Measurements from ENCODE around the gene SPECC1. TPM values are rescaled to one million over a fixed set of nuclear protein-coding genes. Genes with fewer than 3 reads are reported as not detected.
"Not testable (repeated sequence)": the region's sequence is repeated elsewhere in the genome, so short reads cannot be mapped to it uniquely, and the experiment has no call there.

The SPECC1 gene
- total RNA-seq, 1 experiment from 2014 or later, result 43.5 TPM

DNA sequence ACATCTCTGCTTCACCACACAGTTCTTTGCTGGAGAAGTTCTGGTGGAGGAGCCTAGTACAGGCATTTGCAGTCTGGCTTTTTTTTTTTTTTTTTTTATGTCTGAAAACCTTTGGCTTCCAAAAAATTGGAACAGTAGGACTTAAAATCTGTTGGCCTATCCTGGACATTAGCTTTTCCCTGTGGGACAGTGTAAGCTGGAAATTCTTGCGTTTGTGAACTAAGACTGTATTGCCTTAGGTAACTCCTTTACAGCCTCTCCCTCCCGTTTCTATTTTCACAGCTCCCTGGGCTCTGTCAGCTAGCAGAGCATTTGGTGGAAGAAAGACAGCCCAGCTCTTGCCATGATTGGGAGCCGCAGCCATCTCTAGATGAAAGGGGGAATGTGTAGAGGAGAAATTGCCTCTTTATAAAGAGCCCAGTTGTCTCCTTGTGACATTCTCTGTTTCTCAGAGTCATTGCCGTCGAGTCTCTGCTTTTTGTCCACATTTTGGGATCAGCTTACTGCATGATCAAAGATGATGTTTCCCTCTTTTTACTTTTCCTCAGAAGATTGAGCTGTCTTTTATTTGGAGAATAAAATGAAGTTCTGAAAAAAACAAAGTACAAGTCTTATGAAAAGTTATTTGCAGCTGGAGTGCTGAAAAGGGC lies 227.5 kb downstream of the SPECC1 start:
- Histone ChIP-seq H3K36me3 (ENCODE audit: control insufficient read depth in 1 of 2, insufficient read depth in 2 of 2, low read length in 2 of 2) (peaks cover 0 to 6% of the 10 kb centered on the region in 2 experiments; a peak in 3 of 4 replicates), H3K4me3 (replicated peaks in 1 of 2; ENCODE audit: low read depth in 1 of 2, low read length in 2 of 2) (no peak overlapping the region), H3K9ac (ENCODE audit: low read length) (no peak overlapping the region), H3K9me2 (ENCODE audit: insufficient read depth) (no peaks in the 10 kb centered on the region), H4K20me1 (ENCODE audit: insufficient read depth) (no peaks in the 10 kb centered on the region), H3K79me2 (ENCODE audit: insufficient read depth, low read length) (no peaks in the 10 kb centered on the region), H3K27me3 (ENCODE audit: insufficient read depth, low read length) (no peaks in the 10 kb centered on the region), H3K9me3 (ENCODE audit: control insufficient read depth in 1 of 2, insufficient read depth in 1 of 2, low read depth in 1 of 2, low read length in 2 of 2) (no peaks in the 10 kb centered on the region), H3K4me2 (ENCODE audit: low read length) (no peak overlapping the region), H3K27ac (ENCODE audit: low read depth, low read length) (no peak overlapping the region), H2AFZ (ENCODE audit: low read depth, low read length, poor library complexity, severe bottlenecking) (no peak overlapping the region), H3K4me1 (ENCODE audit: control insufficient read depth in 1 of 2, insufficient read depth in 2 of 2, low read length in 2 of 2) (no peaks in the 10 kb centered on the region)
- BruUV-seq (replicated peaks), result no TSS peak
- ChIA-PET CTCF (no interaction called here), RAD21 (ENCODE audit: low non-redundant PET in 1 of 2, low total read pairs in 2 of 2, uncharacterized antibody in 2 of 2, unreplicated experiment in 2 of 2) (no interaction called here), POLR2A (no interaction called here)
- DNase-seq (ENCODE audit: low read depth, low spot score), result no peak
- ATAC-seq, result no peak
- TF ChIP-seq, protein P1, sequence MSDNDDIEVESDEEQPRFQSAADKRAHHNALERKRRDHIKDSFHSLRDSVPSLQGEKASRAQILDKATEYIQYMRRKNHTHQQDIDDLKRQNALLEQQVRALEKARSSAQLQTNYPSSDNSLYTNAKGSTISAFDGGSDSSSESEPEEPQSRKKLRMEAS (IDR thresholded peaks at IDR 0.05), result no peak
- TF ChIP-seq EZH2 (IDR thresholded peaks at IDR 0.05) (no peak), POLR2AphosphoS5 (IDR thresholded peaks at IDR 0.05; ENCODE audit: low read depth, low read length) (no peak)
- intact Hi-C loops (cut with micrococcal nuclease), result no loop called here

DNA sequence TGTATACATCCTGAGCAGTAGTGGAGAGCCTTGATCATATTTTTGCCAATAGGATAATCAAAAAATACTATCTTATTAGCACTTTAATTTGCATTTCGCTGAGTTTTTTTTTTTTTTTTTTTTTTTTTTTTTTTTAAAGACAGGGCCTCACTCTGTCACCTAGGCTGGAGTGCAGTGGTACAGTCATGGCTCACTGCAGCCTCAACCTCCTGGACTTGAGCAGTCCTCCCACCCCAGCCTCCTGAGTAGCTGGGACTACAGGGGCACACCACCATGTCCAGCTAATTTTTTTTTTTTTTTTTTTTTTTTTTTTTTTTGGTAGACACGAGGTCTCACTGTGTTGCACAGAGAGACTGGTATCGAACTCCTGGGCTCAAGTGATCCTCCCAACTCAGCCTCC lies 230.6 kb downstream of the SPECC1 start:
- CTCF ChIA-PET, result interaction anchor here (0.6 kb wide), 1 partner anchor 79 kb away, joined by 3 read pairs; no protein-coding TSS in a partner anchor
- POLR2A ChIA-PET; H3K27me3 ChIP-seq (ENCODE audit: insufficient read depth, low read length): not testable (repeated sequence)

More for the DNA sequence above, 230.6 kb downstream of the SPECC1 start:
- H3K4me3 ChIP-seq (replicated peaks in 1 of 2; ENCODE audit: low read depth in 1 of 2, low read length in 2 of 2); DNase-seq (ENCODE audit: low read depth, low spot score); RAD21 ChIA-PET (ENCODE audit: low non-redundant PET in 1 of 2, low total read pairs in 2 of 2, uncharacterized antibody in 2 of 2, unreplicated experiment in 2 of 2); H3K9me2 ChIP-seq (ENCODE audit: insufficient read depth); H3K27ac ChIP-seq (ENCODE audit: low read depth, low read length); BruUV-seq (replicated peaks); H2AFZ ChIP-seq (ENCODE audit: low read depth, low read length, poor library complexity, severe bottlenecking); H4K20me1 ChIP-seq (ENCODE audit: insufficient read depth); H3K9ac ChIP-seq (ENCODE audit: low read length); intact Hi-C loops (cut with micrococcal nuclease); H3K4me1 ChIP-seq (ENCODE audit: control insufficient read depth in 1 of 2, insufficient read depth in 2 of 2, low read length in 2 of 2); H3K9me3 ChIP-seq (ENCODE audit: control insufficient read depth in 1 of 2, insufficient read depth in 1 of 2, low read depth in 1 of 2, low read length in 2 of 2); H3K4me2 ChIP-seq (ENCODE audit: low read length); H3K36me3 ChIP-seq (ENCODE audit: control insufficient read depth in 1 of 2, insufficient read depth in 2 of 2, low read length in 2 of 2); ATAC-seq; H3K79me2 ChIP-seq (ENCODE audit: insufficient read depth, low read length): not testable (repeated sequence)

Measured in HCT116 (cell line).